DOHH2 (cell line): Measurements from ENCODE around the gene EEF1E1.

Source experiments
- EZH2phosphoT487 ChIP-seq: fragments of 200-600 bp; sonication (generic); IDR thresholded peaks from 2 replicates; pipeline ENCODE4 v1.6.1; 2017; ENCODE audit warnings: borderline replicate concordance, mild to moderate bottlenecking, antibody characterized with exemption, low read length, moderate library complexity, mixed read lengths
- TF ChIP-seq, protein P1 (sequence below): fragments of 200-600 bp; sonication (generic); IDR thresholded peaks from one replicate; pipeline ENCODE4 v1.5.1; 2014; ENCODE audit warnings: antibody characterized with exemption, mild to moderate bottlenecking, low read depth, low read length; ENCODE audit not compliant: poor library complexity, severe bottlenecking

DNA sequence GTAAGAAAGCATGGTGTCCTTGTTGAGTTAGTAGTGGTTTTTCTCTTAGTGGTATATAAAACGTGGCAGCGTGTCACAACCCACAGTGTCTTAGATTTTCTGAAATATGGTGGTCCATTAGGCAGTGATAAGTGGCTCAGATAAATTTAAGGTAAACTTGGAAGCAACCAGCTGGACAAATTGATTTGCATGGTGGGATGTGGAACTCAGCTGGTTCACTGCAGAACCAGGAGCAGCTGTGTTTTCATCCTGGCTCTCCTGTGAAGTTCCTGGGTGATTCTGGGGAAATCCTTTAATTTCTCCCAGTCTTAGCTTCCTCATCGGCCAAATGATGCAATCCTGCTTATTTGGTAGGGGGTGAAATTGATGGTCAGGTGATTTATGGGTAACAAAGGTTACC, 32.9 kb upstream of the EEF1E1 start:
- TF ChIP-seq, protein P1, sequence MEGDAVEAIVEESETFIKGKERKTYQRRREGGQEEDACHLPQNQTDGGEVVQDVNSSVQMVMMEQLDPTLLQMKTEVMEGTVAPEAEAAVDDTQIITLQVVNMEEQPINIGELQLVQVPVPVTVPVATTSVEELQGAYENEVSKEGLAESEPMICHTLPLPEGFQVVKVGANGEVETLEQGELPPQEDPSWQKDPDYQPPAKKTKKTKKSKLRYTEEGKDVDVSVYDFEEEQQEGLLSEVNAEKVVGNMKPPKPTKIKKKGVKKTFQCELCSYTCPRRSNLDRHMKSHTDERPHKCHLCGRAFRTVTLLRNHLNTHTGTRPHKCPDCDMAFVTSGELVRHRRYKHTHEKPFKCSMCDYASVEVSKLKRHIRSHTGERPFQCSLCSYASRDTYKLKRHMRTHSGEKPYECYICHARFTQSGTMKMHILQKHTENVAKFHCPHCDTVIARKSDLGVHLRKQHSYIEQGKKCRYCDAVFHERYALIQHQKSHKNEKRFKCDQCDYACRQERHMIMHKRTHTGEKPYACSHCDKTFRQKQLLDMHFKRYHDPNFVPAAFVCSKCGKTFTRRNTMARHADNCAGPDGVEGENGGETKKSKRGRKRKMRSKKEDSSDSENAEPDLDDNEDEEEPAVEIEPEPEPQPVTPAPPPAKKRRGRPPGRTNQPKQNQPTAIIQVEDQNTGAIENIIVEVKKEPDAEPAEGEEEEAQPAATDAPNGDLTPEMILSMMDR: no peak
- no peak for TF ChIP-seq EZH2phosphoT487
